SK-N-SH (cell line): ENCODE results near the gene TTC16.

ENCODE experiments used
- CTCF ChIP-seq: fragments of 200-600 bp; sonication (generic); IDR thresholded peaks from 2 replicates; pipeline ENCODE4 v1.6.1; 2017; ENCODE audit warnings: antibody characterized with exemption, mild to moderate bottlenecking, moderate library complexity
- GATA2 ChIP-seq: sonication (generic); formaldehyde crosslinking; IDR thresholded peaks from 2 replicates; pipeline ENCODE4 v1.5.0; 2020; ENCODE audit warnings: mild to moderate bottlenecking, missing genetic modification reagents
- JUND ChIP-seq: IDR thresholded peaks from 2 replicates; pipeline ENCODE4 v1.4.0; 2012
- MXI1 ChIP-seq: IDR thresholded peaks from 2 replicates; pipeline ENCODE4 v1.6.1; 2012; ENCODE audit warnings: mild to moderate bottlenecking, low read depth, low read length, improper control_type of control experiment
- POLR2AphosphoS5 ChIP-seq: IDR thresholded peaks from 2 replicates; pipeline ENCODE4 v1.6.1; 2012; ENCODE audit warnings: low read depth, low read length
- SMC3 ChIP-seq: IDR thresholded peaks from 2 replicates; pipeline ENCODE4 v1.6.1; 2012; ENCODE audit warnings: low read depth, low read length, improper control_type of control experiment
- TEAD4 ChIP-seq: IDR thresholded peaks from 2 replicates; pipeline ENCODE4 v1.4.0; 2012; ENCODE audit warnings: mild to moderate bottlenecking, borderline replicate concordance; ENCODE audit not compliant: insufficient read depth
- TF ChIP-seq, protein P1 (sequence below): fragments of 150-350 bp; IDR thresholded peaks from 2 replicates; pipeline ENCODE4 v1.6.1; 2017; ENCODE audit warnings: antibody characterized with exemption, low read length, low read depth, borderline replicate concordance

DNA sequence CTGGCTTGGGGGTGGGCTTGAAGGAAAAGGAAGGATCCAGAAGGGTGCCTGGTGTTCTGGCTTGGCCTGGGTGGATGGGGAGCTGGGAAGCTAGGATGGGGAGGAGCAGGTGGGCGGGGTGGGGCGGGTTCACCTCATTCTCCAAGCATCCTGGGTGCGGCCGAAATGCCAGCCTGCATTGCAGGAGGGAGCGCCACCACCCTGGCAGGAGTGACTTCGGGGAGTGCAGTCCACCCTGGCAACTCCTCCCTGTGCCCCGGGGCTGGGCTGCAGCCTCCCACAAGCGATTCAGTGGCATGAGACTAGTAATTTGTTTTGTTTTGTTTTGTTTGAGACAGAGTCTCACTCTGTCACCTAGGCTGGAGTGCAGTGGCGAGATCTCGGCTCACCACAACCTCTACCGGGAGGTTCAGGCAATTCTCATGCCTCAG, 5.5 kb downstream of the TTC16 start:
- TF ChIP-seq CTCF: no peak
- TF ChIP-seq POLR2AphosphoS5: no peak
- TF ChIP-seq MXI1: no peak
- TF ChIP-seq SMC3: no peak
- TF ChIP-seq TEAD4: no peak
- TF ChIP-seq GATA2 (CRISPR knock-in tag): no peak
- TF ChIP-seq JUND: no peak
- TF ChIP-seq, protein P1, sequence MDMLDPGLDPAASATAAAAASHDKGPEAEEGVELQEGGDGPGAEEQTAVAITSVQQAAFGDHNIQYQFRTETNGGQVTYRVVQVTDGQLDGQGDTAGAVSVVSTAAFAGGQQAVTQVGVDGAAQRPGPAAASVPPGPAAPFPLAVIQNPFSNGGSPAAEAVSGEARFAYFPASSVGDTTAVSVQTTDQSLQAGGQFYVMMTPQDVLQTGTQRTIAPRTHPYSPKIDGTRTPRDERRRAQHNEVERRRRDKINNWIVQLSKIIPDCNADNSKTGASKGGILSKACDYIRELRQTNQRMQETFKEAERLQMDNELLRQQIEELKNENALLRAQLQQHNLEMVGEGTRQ: no peak
